ENCODE data around the gene XKR7.

- TF ChIP-seq CTCF (IDR thresholded peaks at IDR 0.05) (no peak), EZH2 (IDR thresholded peaks at IDR 0.05) (no peak), EZH2phosphoT487 (IDR thresholded peaks at IDR 0.05) (no peak)
Measured at GRCh38 chr20:31984981-31985471, 17.1 kb downstream of the XKR7 start.

All from neural progenitor cell (in vitro differentiated cells).